ENCODE results near the gene CLIP2.
A peak's percentile ranks its signal among the peaks of the same experiment; 100 is the strongest.

The CLIP2 gene

GRCh38 chr7:74443543-74444247, 154.5 kb downstream of the CLIP2 start:
- Histone ChIP-seq H3K27ac (ENCODE audit: low read depth, low read length) (no peak overlapping the region), H3K4me3 (ENCODE audit: low read depth, low read length) (no peak overlapping the region), H3K27me3 (ENCODE audit: control insufficient read depth, insufficient read depth, low read length) (no peaks in the 10 kb centered on the region), H3K9me3 (ENCODE audit: control insufficient read depth, insufficient read depth, low read depth, low read length) (no peaks in the 10 kb centered on the region), H3K4me1 (ENCODE audit: control insufficient read depth, insufficient read depth, low read length) (peaks cover 8% of the 10 kb centered on the region; the same call in 1 of the 2 replicates), H3K9ac (ENCODE audit: low read length) (no peak overlapping the region), H3K36me3 (ENCODE audit: control insufficient read depth, insufficient read depth, low read length) (no peaks in the 10 kb centered on the region)

DNA sequence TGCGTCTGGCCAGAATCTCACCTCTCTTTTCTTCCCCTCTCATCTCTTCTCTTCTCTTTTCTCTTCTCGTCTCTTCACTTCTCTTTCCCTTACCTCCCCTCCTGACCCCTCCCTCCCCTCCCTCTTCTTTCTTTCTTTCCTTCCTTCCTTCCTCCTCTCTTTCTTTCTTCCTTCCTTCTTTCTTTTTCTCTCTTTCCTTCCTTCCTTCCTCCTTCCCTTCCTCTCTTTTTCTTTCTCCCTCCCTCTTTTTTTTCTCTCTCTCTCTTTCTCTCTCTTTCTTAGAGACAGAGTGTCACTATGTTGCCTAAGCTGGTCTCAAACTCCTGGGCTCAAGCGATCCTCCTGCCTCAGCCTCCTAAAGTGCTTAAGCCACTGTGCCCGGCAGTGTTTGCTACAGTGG, 159.9 kb downstream of the CLIP2 start:
- no peak overlapping the region for H3K9ac ChIP-seq (ENCODE audit: low read length)
- no peaks in the 10 kb centered on the region for H3K27me3 ChIP-seq (ENCODE audit: control insufficient read depth, insufficient read depth, low read length)
- 0 out of 2 replicates have a peak, but pooled peaks cover 5% of the 10 kb centered on the region for H3K4me1 ChIP-seq (ENCODE audit: control insufficient read depth, insufficient read depth, low read length)
- no peak overlapping the region for H3K4me3 ChIP-seq (ENCODE audit: low read depth, low read length)
- H3K27ac ChIP-seq (ENCODE audit: low read depth, low read length): no peak overlapping the region
- H3K9me3 ChIP-seq (ENCODE audit: control insufficient read depth, insufficient read depth, low read depth, low read length): no peaks in the 10 kb centered on the region
- H3K36me3 ChIP-seq (ENCODE audit: control insufficient read depth, insufficient read depth, low read length): no peaks in the 10 kb centered on the region

DNA sequence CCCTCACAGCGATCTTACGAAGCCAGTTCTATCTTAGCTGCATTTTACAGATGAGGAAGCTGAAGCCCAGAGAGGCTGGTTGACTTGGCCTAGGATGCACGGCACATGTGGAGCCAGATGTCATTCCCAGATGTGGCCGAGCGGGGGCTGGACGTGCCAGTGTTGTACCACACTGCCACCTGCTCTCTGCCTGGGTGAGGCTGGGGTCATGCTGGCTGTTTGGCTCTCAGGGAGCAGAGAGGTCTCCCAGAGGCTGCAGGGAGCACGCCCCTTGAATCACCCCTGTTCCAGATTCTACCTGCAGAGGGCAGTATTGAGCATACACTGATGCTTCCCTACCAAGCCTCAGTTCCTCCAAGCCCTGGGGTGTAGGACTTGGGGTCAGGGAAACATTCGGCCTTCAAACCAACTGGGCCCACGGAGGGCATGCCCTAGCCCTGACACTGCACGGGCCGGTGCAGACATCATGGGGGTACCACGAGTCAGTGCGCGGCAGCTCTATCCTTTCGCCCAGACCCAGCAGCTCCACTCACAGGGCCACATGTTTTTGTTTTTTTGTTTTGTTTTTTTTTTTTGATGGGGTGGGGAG, 160.7 kb downstream of the CLIP2 start:
- H3K36me3 ChIP-seq (ENCODE audit: control insufficient read depth, insufficient read depth, low read length): no peaks in the 10 kb centered on the region
- no peak overlapping the region for H3K4me3 ChIP-seq (ENCODE audit: low read depth, low read length)
- no peaks in the 10 kb centered on the region for H3K27me3 ChIP-seq (ENCODE audit: control insufficient read depth, insufficient read depth, low read length)
- no peaks in the 10 kb centered on the region for H3K9me3 ChIP-seq (ENCODE audit: control insufficient read depth, insufficient read depth, low read depth, low read length)
- H3K4me1 ChIP-seq (ENCODE audit: control insufficient read depth, insufficient read depth, low read length): peaks cover 10% of the 10 kb centered on the region; the same call in 1 of the 2 replicates
- H3K27ac ChIP-seq (ENCODE audit: low read depth, low read length): no peak overlapping the region
- H3K9ac ChIP-seq (ENCODE audit: low read length): no peak overlapping the region

GRCh38 chr7:74452748-74453321, 163.6 kb downstream of the CLIP2 start:
- Histone ChIP-seq H3K4me1 (ENCODE audit: control insufficient read depth, insufficient read depth, low read length) (peaks cover 20% of the 10 kb centered on the region; the same call in 1 of the 2 replicates), H3K27me3 (ENCODE audit: control insufficient read depth, insufficient read depth, low read length) (no peaks in the 10 kb centered on the region), H3K36me3 (ENCODE audit: control insufficient read depth, insufficient read depth, low read length) (no peaks in the 10 kb centered on the region), H3K4me3 (ENCODE audit: low read depth, low read length) (peak overlapping the region; percentile 63), H3K9me3 (ENCODE audit: control insufficient read depth, insufficient read depth, low read depth, low read length) (no peaks in the 10 kb centered on the region), H3K27ac (ENCODE audit: low read depth, low read length) (no peak overlapping the region), H3K9ac (ENCODE audit: low read length) (peak overlapping the region; percentile 61)

DNA sequence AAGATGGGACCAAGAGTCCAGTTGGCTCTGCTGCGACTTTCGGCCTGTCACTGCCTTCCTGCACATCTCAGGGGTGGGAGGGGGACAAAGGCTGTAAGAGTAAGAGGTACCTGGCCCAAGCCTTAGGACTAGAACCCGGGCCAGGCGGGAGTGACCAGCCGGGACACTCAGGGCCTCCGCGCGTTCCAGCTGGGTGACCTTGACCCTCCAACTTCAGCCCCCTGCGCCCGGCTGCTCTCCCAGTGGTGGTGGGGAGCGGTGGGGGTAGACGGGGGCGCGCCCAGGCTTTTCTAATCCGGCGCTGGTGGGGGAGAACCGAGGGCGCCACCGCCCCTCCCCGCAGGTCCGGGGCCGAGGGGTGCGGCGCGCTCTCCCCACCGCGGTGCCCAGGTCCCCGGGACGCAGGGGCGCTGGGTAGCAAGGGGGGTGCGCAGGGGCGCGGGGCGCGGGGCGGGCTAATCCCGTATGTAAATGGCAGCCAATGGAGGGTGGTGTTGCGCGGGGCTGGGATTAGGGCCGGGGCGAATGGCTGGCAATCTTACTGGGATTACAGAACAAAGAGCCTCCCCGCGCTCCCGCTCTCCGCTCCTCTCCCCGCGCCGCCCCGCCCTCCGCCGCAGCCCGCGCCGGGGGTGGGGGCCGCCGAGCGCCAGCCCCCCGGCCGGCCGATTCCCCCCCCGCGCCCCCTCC, 164.3 kb downstream of the CLIP2 start, which contains the start of gene GTF2IRD1:
Gene GTF2IRD1, plus strand, starts transcription at position 585 of the 690 bp plus-strand sequence. CDS start 54,175 bp downstream, outside the sequence.
- H3K4me1 ChIP-seq (ENCODE audit: control insufficient read depth, insufficient read depth, low read length): peaks cover 20% of the 10 kb centered on the region; the same call in 1 of the 2 replicates
- H3K9ac ChIP-seq (ENCODE audit: low read length): peak within 1 kb of the TSS; percentile 67
- peak within 1 kb of the TSS; percentile 81 for H3K27ac ChIP-seq (ENCODE audit: low read depth, low read length)
- H3K9me3 ChIP-seq (ENCODE audit: control insufficient read depth, insufficient read depth, low read depth, low read length): no peaks in the 10 kb centered on the region
- no peaks in the 10 kb centered on the region for H3K27me3 ChIP-seq (ENCODE audit: control insufficient read depth, insufficient read depth, low read length)
- H3K4me3 ChIP-seq (ENCODE audit: low read depth, low read length): peak within 1 kb of the TSS; percentile 63
- H3K36me3 ChIP-seq (ENCODE audit: control insufficient read depth, insufficient read depth, low read length): no peaks in the 10 kb centered on the region

GRCh38 chr7:74454021-74454924, 165.1 kb downstream of the CLIP2 start:
- Histone ChIP-seq H3K36me3 (ENCODE audit: control insufficient read depth, insufficient read depth, low read length) (no peaks in the 10 kb centered on the region), H3K27ac (ENCODE audit: low read depth, low read length) (peak overlapping the region; percentile 72), H3K9me3 (ENCODE audit: control insufficient read depth, insufficient read depth, low read depth, low read length) (no peaks in the 10 kb centered on the region), H3K4me3 (ENCODE audit: low read depth, low read length) (peak overlapping the region; percentile 63), H3K4me1 (ENCODE audit: control insufficient read depth, insufficient read depth, low read length) (peaks cover 20% of the 10 kb centered on the region; the same call in 1 of the 2 replicates), H3K27me3 (ENCODE audit: control insufficient read depth, insufficient read depth, low read length) (no peaks in the 10 kb centered on the region), H3K9ac (ENCODE audit: low read length) (peak overlapping the region; percentile 67)

DNA sequence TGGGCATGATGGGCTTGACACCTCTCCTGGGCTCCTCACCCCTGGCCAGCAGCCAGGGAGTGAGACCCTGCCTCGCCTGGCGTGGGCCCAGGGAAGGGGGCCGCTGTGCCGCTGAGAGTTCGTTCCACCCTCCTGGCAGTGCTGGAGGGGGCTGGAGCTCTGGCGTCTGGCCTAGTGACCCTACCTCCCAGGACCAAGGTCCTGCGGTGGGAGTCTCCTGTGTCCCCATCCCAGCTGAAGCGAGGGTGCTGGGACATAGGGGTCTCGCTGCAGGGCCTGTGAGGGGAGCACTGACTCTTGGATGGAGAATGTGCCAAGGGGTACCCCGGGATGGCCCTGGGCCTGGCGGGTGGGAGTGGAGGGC, 165.7 kb downstream of the CLIP2 start:
- no peaks in the 10 kb centered on the region for H3K9me3 ChIP-seq (ENCODE audit: control insufficient read depth, insufficient read depth, low read depth, low read length)
- no peaks in the 10 kb centered on the region for H3K27me3 ChIP-seq (ENCODE audit: control insufficient read depth, insufficient read depth, low read length)
- H3K4me1 ChIP-seq (ENCODE audit: control insufficient read depth, insufficient read depth, low read length): peaks cover 20% of the 10 kb centered on the region; the same call in 1 of the 2 replicates
- H3K4me3 ChIP-seq (ENCODE audit: low read depth, low read length): peak overlapping the region; percentile 63
- peak overlapping the region; percentile 67 for H3K9ac ChIP-seq (ENCODE audit: low read length)
- H3K36me3 ChIP-seq (ENCODE audit: control insufficient read depth, insufficient read depth, low read length): no peaks in the 10 kb centered on the region
- H3K27ac ChIP-seq (ENCODE audit: low read depth, low read length): peak overlapping the region; percentile 72; the same call in 1 of the 2 replicates

DNA sequence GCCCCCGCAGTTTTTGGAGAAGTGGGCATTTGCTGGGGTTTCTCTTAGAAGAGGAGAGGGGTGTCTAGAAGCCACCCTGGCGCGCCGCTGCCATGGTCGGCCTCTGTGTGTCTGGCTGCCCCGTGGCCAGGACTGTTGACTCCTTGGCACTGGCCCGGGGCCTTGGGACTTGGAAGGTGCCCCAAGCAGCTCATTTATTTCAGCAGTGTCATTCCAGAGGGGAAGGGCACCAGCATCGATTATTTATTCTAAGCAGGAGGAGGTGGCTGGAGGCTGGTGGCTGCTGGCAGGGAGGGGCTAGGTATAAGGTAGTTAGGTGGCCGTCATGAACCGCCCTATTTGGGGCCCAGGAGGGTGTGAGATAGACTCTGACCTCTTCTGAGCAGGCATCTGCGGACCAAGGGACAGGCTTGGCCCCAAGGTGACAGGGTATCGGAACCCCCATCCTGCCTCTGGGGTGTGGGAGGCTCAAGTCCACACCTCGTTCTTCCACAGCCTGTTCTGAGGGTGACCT, 166.1 kb downstream of the CLIP2 start:
- H3K36me3 ChIP-seq (ENCODE audit: control insufficient read depth, insufficient read depth, low read length): no peaks in the 10 kb centered on the region
- H3K4me3 ChIP-seq (ENCODE audit: low read depth, low read length): peak overlapping the region; percentile 63
- no peaks in the 10 kb centered on the region for H3K27me3 ChIP-seq (ENCODE audit: control insufficient read depth, insufficient read depth, low read length)
- no peaks in the 10 kb centered on the region for H3K9me3 ChIP-seq (ENCODE audit: control insufficient read depth, insufficient read depth, low read depth, low read length)
- peak overlapping the region; percentile 67 for H3K9ac ChIP-seq (ENCODE audit: low read length)
- 0 out of 2 replicates have a peak overlapping the region, but pooled peaks have one; percentile 72 for H3K27ac ChIP-seq (ENCODE audit: low read depth, low read length)
- H3K4me1 ChIP-seq (ENCODE audit: control insufficient read depth, insufficient read depth, low read length): peaks cover 20% of the 10 kb centered on the region; the same call in 1 of the 2 replicates
